HEK293 (cell line): ENCODE data around the gene SP2.
A peak's percentile ranks its signal among the peaks of the same experiment; 100 is the strongest.

Experiments
- CTCF ChIA-PET: fragments of 350-600 bp; formaldehyde crosslinking; extraction: SDS; loops from one replicate; lab custom pipeline; 2021; ENCODE audit warnings: antibody characterized with exemption; lab: Yijun Ruan, JAX
- POLR2A ChIA-PET: fragments of 300-600 bp; formaldehyde crosslinking; extraction: SDS; loops from one replicate; lab custom pipeline; 2020; ENCODE audit warnings: antibody characterized with exemption, inconsistent platforms; lab: Yijun Ruan, JAX
- H3K27ac ChIP-seq: fragments of 200-500 bp; sonication (Bioruptor generic); 2 replicates; pipeline ENCODE4 v1.5.1; 2014; ENCODE audit warnings: low read depth, low read length, control low read depth, inconsistent platforms; ENCODE audit errors: extremely low read depth
- H3K36me3 ChIP-seq, 2 experiments: fragments of 200-500 bp in 1 of 2; sonication (Bioruptor generic) in 1 of 2; 1 replicate in 1 of 2; 2 replicates in 1 of 2; pipeline ENCODE4 v1.5.1; 2014 to 2017; ENCODE audit warnings: inconsistent platforms in 2 of 2, low read length in 2 of 2; ENCODE audit not compliant: control insufficient read depth in 2 of 2, insufficient read depth in 1 of 2
- H3K4me1 ChIP-seq: fragments of 200-500 bp; sonication (Bioruptor generic); 2 replicates; pipeline ENCODE4 v1.5.1; 2014; ENCODE audit warnings: mild to moderate bottlenecking, low read length, inconsistent platforms; ENCODE audit not compliant: control insufficient read depth, insufficient read depth
- H3K4me3 ChIP-seq: 2 replicates; pipeline ENCODE4 v1.5.1; 2011; ENCODE audit warnings: low read depth, mild to moderate bottlenecking, control low read depth, low read length, moderate library complexity
- H3K9me3 ChIP-seq: fragments of 200-500 bp; sonication (Bioruptor generic); 2 replicates; pipeline ENCODE4 v1.5.1; 2014; ENCODE audit warnings: low read depth, low read length, inconsistent platforms; ENCODE audit not compliant: control insufficient read depth, insufficient read depth
- AEBP2 ChIP-seq: fragments of 450-650 bp; formaldehyde crosslinking; IDR thresholded peaks from 2 replicates; pipeline ENCODE4 v1.5.1; 2016; ENCODE audit warnings: missing biosample characterization, missing genetic modification characterization, borderline replicate concordance
- FEZF1 ChIP-seq: fragments of 450-650 bp; formaldehyde crosslinking; IDR thresholded peaks from 2 replicates; pipeline ENCODE4 v1.5.1; 2016; ENCODE audit warnings: missing biosample characterization, missing genetic modification characterization
- GLI2 ChIP-seq: fragments of 450-650 bp; formaldehyde crosslinking; IDR thresholded peaks from 2 replicates; pipeline ENCODE4; 2017; ENCODE audit warnings: missing biosample characterization, missing genetic modification characterization, low read depth, borderline replicate concordance
- IKZF3 ChIP-seq: fragments of 450-650 bp; IDR thresholded peaks from 2 replicates; pipeline ENCODE4 v1.5.0; 2018; ENCODE audit warnings: missing biosample characterization, mild to moderate bottlenecking, missing genetic modification characterization, moderate library complexity
- KLF7 ChIP-seq: fragments of 450-650 bp; formaldehyde crosslinking; IDR thresholded peaks from 2 replicates; pipeline ENCODE4 v1.5.1; 2016; ENCODE audit warnings: missing biosample characterization, missing genetic modification characterization, borderline replicate concordance
- KLF8 ChIP-seq: fragments of 450-650 bp; formaldehyde crosslinking; IDR thresholded peaks from 2 replicates; pipeline ENCODE4 v1.5.1; 2016; ENCODE audit warnings: missing biosample characterization, missing genetic modification characterization
- MEIS1 ChIP-seq: sonication (generic); formaldehyde crosslinking; IDR thresholded peaks from 2 replicates; pipeline ENCODE4 v1.8.1; 2022; ENCODE audit warnings: missing genetic modification reagents, mild to moderate bottlenecking, borderline replicate concordance
- PRDM10 ChIP-seq: fragments of 450-650 bp; formaldehyde crosslinking; IDR thresholded peaks from 2 replicates; pipeline ENCODE4 v1.5.1; 2016; ENCODE audit warnings: missing biosample characterization, missing genetic modification characterization
- SCRT2 ChIP-seq: fragments of 450-650 bp; formaldehyde crosslinking; IDR thresholded peaks from 2 replicates; pipeline ENCODE4 v1.5.1; 2016; ENCODE audit warnings: missing biosample characterization, missing genetic modification characterization
- SP2 ChIP-seq: fragments of 450-650 bp; formaldehyde crosslinking; IDR thresholded peaks from 2 replicates; pipeline ENCODE4 v1.5.1; 2016; ENCODE audit warnings: missing biosample characterization, missing genetic modification characterization
- WT1 ChIP-seq: fragments of 450-650 bp; formaldehyde crosslinking; IDR thresholded peaks from 2 replicates; pipeline ENCODE4 v1.5.1; 2016; ENCODE audit warnings: missing biosample characterization, missing genetic modification characterization
- ZNF114 ChIP-seq: fragments of 450-650 bp; formaldehyde crosslinking; IDR thresholded peaks from 2 replicates; pipeline ENCODE4 v1.5.0; 2017; ENCODE audit warnings: missing biosample characterization, missing genetic modification characterization
- ZNF155 ChIP-seq: fragments of 450-650 bp; formaldehyde crosslinking; IDR thresholded peaks from 2 replicates; pipeline ENCODE4 v1.5.1; 2016; ENCODE audit warnings: missing biosample characterization, missing genetic modification characterization
- ZNF157 ChIP-seq: fragments of 450-650 bp; formaldehyde crosslinking; IDR thresholded peaks from 2 replicates; pipeline ENCODE4 v1.5.1; 2016; ENCODE audit warnings: missing biosample characterization, missing genetic modification characterization
- ZNF202 ChIP-seq: fragments of 450-650 bp; formaldehyde crosslinking; IDR thresholded peaks from 2 replicates; pipeline ENCODE4 v1.5.1; 2016; ENCODE audit warnings: missing biosample characterization, missing genetic modification characterization, borderline replicate concordance
- ZNF214 ChIP-seq: fragments of 450-650 bp; formaldehyde crosslinking; IDR thresholded peaks from 2 replicates; pipeline ENCODE4 v1.5.1; 2017; ENCODE audit warnings: missing biosample characterization, mild to moderate bottlenecking, missing genetic modification characterization, borderline replicate concordance
- ZNF23 ChIP-seq: fragments of 450-650 bp; formaldehyde crosslinking; IDR thresholded peaks from 2 replicates; pipeline ENCODE4 v1.5.1; 2016; ENCODE audit warnings: missing biosample characterization, missing genetic modification characterization, borderline replicate concordance
- ZNF311 ChIP-seq: fragments of 450-650 bp; formaldehyde crosslinking; IDR thresholded peaks from 2 replicates; pipeline ENCODE4 v1.5.1; 2017; ENCODE audit warnings: missing biosample characterization, missing genetic modification characterization, borderline replicate concordance
- ZNF341 ChIP-seq: fragments of 450-650 bp; formaldehyde crosslinking; IDR thresholded peaks from 2 replicates; pipeline ENCODE4; 2016; ENCODE audit warnings: low read depth, missing biosample characterization, missing genetic modification characterization
- ZNF416 ChIP-seq: fragments of 450-650 bp; formaldehyde crosslinking; IDR thresholded peaks from 2 replicates; pipeline ENCODE4 v1.5.1; 2016; ENCODE audit warnings: missing biosample characterization, missing genetic modification characterization
- ZNF529 ChIP-seq: fragments of 450-650 bp; formaldehyde crosslinking; IDR thresholded peaks from 2 replicates; pipeline ENCODE4 v1.5.1; 2017; ENCODE audit warnings: missing genetic modification characterization, missing biosample characterization; ENCODE audit not compliant: insufficient replicate concordance
- ZNF548 ChIP-seq: fragments of 450-650 bp; formaldehyde crosslinking; IDR thresholded peaks from 2 replicates; pipeline ENCODE4 v1.5.1; 2016; ENCODE audit warnings: missing biosample characterization, missing genetic modification characterization
- ZNF677 ChIP-seq: fragments of 450-650 bp; IDR thresholded peaks from 2 replicates; pipeline ENCODE4 v1.5.0; 2018; ENCODE audit warnings: missing biosample characterization, mild to moderate bottlenecking, missing genetic modification characterization, moderate library complexity
- ZNF777 ChIP-seq: fragments of 450-650 bp; formaldehyde crosslinking; IDR thresholded peaks from 2 replicates; pipeline ENCODE4 v1.5.1; 2017; ENCODE audit warnings: missing biosample characterization, missing genetic modification characterization, borderline replicate concordance
- ZSCAN30 ChIP-seq: fragments of 450-650 bp; IDR thresholded peaks from 2 replicates; pipeline ENCODE4 v1.5.1; 2018; ENCODE audit warnings: missing biosample characterization, mild to moderate bottlenecking, missing genetic modification characterization, moderate library complexity

The SP2 gene

GRCh38 chr17:47897561-47897960 lies 1.5 kb downstream of the SP2 start (continued):
- TF ChIP-seq MEIS1 (CRISPR knock-in tag) (no peak), ZNF23 (tag by site-specific recombination) (no peak), ZNF548 (no peak), KLF7 (no peak), ZNF341 (tag by site-specific recombination) (no peak), KLF8 (tag by site-specific recombination) (no peak)

GRCh38 chr17:47898241-47898640 lies 2.2 kb downstream of the SP2 start:
- no peaks in the 10 kb centered on the region for H3K9me3 ChIP-seq
- H3K36me3 ChIP-seq: peaks cover 0 to 27% of the 10 kb centered on the region in 2 experiments; a peak in 2 of 3 replicates
- POLR2A ChIA-PET: interaction anchor here (0.5 to 0.6 kb wide), 2 partner anchors 32 to 62 kb away, joined by 3 to 4 read pairs; no protein-coding TSS in a partner anchor
- CTCF ChIA-PET: interaction anchor here (0.6 kb wide), 2 partner anchors 8 to 120 kb away, joined by 3 read pairs; no protein-coding TSS in a partner anchor
- no peak overlapping the region for H3K4me3 ChIP-seq
- TF ChIP-seq ZSCAN30 (tag by site-specific recombination): no peak
- TF ChIP-seq SCRT2: peak; percentile 46
- H3K27ac ChIP-seq: no peak overlapping the region
- H3K4me1 ChIP-seq: peaks cover 4% of the 10 kb centered on the region; the same call in 1 of the 2 replicates

- H3K27ac ChIP-seq: no peak overlapping the region
- POLR2A ChIA-PET: interaction anchor here (1.2 kb wide), 1 partner anchor 68 kb away, joined by 3 read pairs; the partner anchor contains the start of genes LRRC46 and MRPL10
- TF ChIP-seq WT1 (tag by site-specific recombination) (no peak), ZNF214 (tag by site-specific recombination) (no peak), ZNF202 (tag by site-specific recombination) (no peak), AEBP2 (tag by site-specific recombination) (no peak), ZNF677 (tag by site-specific recombination) (no peak), ZNF529 (tag by site-specific recombination) (no peak), GLI2 (tag by site-specific recombination) (no peak), SP2 (no peak), ZNF548 (no peak), ZNF114 (no peak), IKZF3 (tag by site-specific recombination) (no peak), ZNF311 (tag by site-specific recombination) (no peak), ZNF157 (tag by site-specific recombination) (no peak)
Observed at GRCh38 chr17:47899643-47900042, 3.6 kb downstream of the SP2 start.

GRCh38 chr17:47901423-47901822 lies 5.4 kb downstream of the SP2 start:
- H3K9me3 ChIP-seq: no peaks in the 10 kb centered on the region
- H3K36me3 ChIP-seq: peaks cover 0 to 27% of the 10 kb centered on the region in 2 experiments; a peak in 2 of 3 replicates
- POLR2A ChIA-PET: no interaction called here
- CTCF ChIA-PET: interaction anchor here (1.6 kb wide), 1 partner anchor 60 kb away, joined by 5 read pairs; the partner anchor contains the start of gene SCRN2
- H3K4me3 ChIP-seq: no peak overlapping the region
- TF ChIP-seq FEZF1 (tag by site-specific recombination) (no peak), ZNF157 (tag by site-specific recombination) (no peak), ZNF777 (tag by site-specific recombination) (no peak), ZNF155 (tag by site-specific recombination) (no peak), PRDM10 (tag by site-specific recombination) (no peak), ZNF416 (tag by site-specific recombination) (no peak)
- peaks cover 4% of the 10 kb centered on the region; the same call in 1 of the 2 replicates for H3K4me1 ChIP-seq
- no peak overlapping the region for H3K27ac ChIP-seq

More at GRCh38 chr17:47899643-47900042, 3.6 kb downstream of the SP2 start:
- CTCF ChIA-PET: interaction anchor here (0.6 to 1.4 kb wide), 3 partner anchors 9 to 57 kb away, joined by 3 to 6 read pairs (median 4); no protein-coding TSS in a partner anchor
- peaks cover 4% of the 10 kb centered on the region; the same call in 1 of the 2 replicates for H3K4me1 ChIP-seq
- H3K36me3 ChIP-seq: peaks cover 0 to 27% of the 10 kb centered on the region in 2 experiments; a peak in 2 of 3 replicates
- no peak overlapping the region for H3K4me3 ChIP-seq
- no peaks in the 10 kb centered on the region for H3K9me3 ChIP-seq
